Measurements from ENCODE around the gene RNF152.

Gene RNF152

DNA sequence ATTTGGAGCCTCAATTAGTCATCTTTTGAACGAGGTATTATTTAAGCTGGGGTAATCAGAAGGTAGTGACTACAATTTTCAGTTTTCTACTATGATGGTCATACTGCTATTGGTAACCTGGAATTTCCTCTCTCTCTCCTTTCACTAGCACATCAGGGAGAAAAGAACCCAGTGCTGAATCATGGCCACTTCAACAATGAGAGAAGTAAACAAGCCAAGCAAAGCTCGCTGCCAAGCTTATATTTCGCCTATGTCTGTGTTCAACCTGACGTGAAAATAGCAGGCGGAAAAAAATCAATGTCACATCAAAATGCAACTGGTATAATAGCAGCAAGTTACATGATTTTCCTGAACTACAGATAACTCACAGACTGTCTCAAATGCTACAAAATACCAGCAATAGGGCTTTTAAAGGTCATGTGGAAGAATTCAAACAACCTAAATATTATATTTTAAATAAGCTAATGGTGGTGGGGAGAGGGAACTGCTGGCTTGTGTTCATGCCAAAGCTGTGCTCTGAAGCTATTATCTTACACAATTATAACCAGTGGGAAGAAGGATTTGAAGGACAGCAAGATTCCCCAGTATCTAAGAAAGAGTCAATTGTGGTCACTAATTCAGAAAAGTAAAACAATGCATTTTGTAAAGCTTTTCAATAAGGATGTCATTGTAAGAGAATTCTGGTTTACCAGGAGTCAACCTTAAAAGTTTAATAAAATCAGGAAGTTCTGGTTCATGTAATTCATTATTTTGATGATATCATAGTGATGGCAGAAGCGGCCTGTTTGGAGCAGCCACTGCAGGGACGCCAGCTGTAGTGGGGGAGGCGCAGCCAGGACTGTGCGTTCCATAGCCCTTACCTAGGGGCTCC, 38.0 kb downstream of the RNF152 start:
- no peak for DNase-seq (ENCODE audit: low read depth in 2 of 2)

DNA sequence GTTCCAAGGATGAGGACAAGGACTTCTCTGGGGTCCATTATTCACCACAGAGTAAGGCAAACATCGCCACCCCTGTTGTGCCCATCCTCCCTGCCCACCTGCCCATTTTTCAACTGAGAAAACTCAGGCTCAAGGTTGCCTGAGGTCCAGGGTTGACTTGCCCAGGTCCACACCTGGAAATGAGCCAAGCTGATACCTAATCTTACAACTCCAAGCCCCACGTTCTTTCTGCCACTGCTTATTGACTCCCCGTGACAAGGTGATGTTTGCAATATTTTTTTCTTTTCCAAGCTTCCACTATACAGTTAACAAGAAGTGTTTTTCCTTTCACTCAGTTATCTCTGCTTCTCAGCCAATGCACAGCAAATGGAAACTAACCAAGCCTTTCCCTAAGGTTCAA, 39.0 kb downstream of the RNF152 start:
- DNase-seq (ENCODE audit: low read depth in 2 of 2): no peak

DNA sequence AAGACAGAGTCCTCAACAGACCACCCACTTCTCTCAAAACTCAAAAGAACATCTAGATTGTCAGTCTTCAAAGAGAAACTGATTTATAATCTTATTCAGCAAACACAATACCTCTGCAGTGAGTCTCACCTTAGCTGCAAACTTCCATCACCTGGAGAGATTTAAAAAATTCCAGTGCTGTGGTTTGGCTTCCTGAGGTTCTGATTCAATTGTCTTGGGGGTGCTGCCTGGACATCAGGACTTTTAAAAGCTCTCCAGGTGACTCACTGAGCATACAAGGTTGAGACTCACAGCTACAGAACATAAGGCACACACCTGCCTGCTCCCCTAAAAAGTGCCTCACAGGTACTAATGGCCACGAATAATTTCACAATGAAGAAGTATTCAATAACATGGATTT, 40.3 kb downstream of the RNF152 start:
- DNase-seq (ENCODE audit: low read depth in 2 of 2): no peak

DNA sequence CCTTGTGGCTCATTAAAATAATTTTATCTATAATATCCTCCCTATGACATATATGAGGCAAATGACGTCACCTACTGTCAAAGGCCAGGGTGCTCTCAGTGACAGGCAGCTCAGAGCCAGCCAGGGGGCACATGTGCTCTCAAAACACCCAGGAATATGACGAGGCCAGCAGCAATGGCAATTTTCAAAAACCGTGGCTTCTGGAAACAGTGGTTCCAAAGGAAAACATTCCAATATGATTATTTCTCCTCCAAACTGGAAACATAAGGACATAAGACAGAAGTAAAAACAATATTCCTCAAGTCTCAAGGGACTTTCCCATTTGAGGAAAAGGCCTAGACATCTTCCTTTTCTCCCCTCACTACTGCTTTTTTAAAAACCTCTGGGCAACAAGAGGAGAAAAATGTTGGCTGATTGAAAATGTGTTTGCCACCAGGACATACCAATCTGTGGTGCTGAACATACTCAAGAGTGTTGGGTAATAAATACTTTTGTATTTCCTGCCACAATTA, 40.8 kb downstream of the RNF152 start:
- DNase-seq (ENCODE audit: low read depth in 2 of 2): no peak

DNA sequence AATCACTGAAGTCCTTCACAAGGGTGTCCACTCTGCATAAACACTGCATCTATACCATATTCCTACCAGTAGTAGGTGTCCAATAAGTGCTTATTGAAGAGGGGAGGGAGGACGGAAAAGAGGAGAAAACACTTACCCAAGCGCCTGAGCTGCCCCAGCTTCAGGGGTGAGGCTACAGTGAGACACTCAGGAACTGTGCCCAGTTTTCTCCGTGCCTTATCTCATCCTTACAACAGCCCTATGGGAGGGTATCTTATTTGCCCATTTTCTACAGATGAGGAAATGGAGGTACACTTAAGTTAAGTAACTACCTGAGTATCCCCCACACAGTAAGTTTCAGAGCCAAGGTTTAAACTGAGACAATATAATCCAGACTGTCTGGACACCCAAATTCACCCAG, 41.5 kb downstream of the RNF152 start:
- no peak for DNase-seq (ENCODE audit: low read depth in 2 of 2)

DNA sequence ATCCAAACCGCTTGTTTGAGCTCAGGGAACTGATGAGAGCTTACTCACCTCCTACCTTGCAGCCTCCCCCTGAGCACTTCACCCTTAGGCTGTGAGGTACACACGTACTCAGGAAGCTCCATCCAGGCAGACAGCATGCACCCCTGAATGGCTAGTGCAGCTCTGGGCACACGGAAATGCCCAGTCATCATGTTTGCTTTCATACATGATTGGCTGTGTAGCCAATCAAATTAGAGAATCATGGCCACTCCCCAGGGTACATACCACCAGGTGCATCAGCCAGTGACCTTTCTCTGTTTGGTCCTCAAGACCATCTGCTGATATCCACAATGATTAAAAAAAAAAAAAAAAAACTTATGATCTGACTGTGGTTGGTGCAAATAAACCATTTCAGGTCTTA, 42.1 kb downstream of the RNF152 start:
- DNase-seq (ENCODE audit: low read depth in 2 of 2): no peak

DNA sequence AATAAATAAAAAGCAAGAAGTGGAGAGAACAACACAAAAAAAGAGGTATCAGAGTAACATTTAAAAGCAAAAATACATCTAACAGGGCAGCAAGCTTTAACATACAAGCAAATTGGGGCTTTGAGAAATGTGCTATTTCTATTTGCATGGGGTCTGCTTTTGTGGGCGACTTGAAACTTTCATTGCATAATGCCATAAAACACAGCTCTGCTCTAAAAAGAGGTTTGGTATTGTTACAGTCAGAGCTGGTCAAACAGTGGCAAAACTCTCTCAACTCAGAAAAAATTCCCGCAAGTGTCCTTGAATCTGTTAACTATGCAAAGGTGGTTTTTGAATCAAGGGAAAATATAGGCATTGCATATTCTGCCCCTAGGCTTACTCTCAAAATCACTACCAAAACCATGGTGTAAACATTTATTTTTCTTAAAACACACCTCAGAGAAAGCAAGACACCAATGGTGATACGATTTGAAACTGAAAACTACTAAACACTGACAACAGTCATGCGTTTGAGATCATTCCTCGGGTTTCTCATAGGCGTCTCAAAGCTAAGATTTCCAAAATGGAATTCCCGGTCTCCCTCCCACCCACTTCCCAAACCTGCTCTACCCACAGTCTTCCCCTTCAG, 45.5 kb downstream of the RNF152 start:
- no peak for DNase-seq (ENCODE audit: low read depth in 2 of 2)

DNA sequence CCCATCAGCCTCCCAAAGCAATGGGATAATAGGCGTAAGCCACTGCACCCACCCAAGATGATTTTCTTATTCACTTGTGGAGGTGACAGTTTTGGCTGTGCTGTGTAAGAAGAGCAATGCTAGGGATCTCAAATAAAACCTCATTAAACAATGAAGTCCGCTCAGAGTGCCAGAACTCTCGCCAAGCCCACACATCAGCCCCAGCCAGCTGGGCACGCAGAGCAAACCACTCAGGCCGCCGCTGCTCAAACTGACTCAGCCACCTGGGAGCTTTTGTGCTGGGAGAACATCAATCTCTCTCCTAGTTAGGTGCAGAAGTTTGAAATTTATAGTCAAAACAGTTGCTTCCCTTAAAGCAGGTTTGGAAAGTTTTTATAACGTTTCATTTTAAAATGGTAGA, 47.6 kb downstream of the RNF152 start:
- DNase-seq (ENCODE audit: low read depth in 2 of 2): no peak

DNA sequence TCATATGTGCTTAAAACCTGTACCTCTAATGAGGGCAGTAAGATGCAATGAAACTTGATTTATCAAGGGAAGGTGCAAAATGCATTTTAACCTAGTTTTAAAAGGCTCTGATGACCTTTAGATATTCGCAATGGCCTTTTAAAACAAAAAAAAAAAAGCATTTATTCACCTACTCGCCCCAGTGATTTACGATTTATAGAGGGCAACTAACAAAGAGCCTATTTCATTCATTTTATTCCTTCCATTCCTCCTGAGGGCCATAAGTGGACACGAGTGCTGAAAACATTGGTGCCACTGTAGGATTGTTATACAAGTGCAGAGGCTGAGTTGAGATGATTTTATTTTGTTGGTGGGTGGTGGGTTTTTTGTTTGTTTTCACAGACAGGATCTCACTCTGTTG, 48.1 kb downstream of the RNF152 start:
- DNase-seq (ENCODE audit: low read depth in 2 of 2): no peak

DNA sequence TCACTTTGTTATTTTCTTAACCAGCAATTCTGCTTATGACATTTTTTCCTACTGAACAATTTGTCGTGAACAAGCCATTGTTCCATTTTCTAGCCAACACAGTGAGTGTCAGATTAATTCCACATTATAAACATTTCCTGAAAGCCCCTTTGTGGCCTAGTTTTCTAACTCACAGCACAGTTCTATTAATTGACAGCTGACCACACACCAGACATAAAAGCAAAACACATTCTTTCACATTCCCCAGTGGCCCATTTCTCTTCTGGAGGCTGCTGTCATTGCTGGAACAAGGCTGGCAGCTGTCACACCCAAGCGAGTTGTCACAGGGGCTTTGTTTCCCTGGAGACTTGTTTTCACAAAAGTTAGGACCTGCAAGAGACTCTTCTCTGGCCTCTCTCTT, 50.7 kb downstream of the RNF152 start:
- no peak for DNase-seq (ENCODE audit: low read depth in 2 of 2)

DNA sequence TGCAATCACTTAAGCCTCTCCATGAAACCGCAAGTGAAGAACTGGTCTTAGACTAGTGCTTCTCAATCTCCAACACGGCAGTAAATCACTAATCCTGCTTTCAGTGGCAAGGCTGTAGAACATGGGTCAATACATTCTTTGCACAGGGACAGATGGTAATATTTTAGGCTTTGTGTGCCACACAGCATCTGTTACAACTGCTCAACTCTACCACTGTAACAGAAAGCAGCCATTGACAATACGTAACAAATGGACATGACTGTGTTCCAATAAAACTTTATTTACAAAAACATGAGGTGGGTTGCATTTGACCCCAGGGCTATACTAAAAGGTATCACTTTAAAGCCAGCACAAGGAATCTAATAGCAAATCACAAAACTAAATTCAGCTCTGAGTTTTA, 51.1 kb downstream of the RNF152 start:
- no peak for DNase-seq (ENCODE audit: low read depth in 2 of 2)

DNA sequence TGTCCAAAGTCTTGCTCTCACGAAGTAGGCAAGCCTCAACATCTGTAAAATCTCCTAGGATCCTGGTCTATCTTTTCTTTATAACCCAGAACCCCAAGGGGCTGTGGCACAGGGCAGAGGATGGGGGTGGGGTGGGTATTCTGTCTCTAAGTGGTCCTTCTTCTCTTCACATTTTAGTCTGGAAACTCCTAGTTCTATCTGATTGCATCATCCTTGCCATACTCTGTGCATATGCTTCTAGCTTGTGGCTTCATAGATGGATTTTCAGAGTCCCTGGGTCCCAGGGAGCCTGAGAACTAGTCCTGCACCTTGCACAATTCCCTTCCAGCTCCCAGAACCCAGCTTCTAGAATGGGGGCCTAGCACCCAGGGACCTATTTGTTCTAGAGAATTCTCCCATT, 52.5 kb downstream of the RNF152 start:
- no peak for DNase-seq (ENCODE audit: low read depth in 2 of 2)

DNA sequence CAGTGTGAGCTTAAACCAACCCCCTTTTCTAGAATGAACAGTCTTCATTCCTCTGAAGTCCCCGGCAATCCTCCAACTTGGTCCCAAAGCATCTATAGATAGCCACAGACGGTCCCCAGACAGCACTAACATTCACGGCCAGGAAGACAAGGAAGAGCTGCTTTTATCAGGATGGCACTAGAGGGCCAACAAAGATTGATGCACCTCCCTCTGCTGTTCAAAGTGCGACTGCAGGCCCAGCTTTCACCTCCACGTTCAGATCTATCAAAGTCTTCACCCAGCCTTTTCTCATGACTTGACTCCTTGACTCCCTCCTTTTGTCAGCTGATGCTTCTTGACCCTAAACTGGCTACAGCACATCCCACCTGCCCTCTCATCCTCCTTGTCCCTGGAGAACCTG, 54.3 kb downstream of the RNF152 start:
- DNase-seq (ENCODE audit: low read depth in 2 of 2): no peak

DNA sequence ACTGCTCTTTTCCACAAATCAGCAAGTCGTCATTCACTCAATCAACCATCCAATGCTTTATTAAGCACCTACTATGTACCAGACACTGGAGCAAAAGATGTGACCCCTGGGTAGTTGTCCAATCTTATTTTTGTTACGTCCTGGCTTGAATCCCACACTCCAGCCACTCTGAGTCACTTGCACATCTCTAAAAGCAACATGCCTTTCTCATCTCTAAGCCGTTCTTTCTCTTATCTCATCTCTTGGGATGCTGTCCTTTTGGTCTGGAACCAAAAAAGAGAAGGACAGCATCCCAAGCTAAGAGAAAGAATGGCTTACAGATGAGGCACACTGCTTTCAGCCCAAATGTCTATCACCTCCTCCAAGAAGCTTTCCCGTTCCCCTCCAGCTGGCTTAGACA, 58.8 kb downstream of the RNF152 start:
- DNase-seq (ENCODE audit: low read depth in 2 of 2): no peak

DNA sequence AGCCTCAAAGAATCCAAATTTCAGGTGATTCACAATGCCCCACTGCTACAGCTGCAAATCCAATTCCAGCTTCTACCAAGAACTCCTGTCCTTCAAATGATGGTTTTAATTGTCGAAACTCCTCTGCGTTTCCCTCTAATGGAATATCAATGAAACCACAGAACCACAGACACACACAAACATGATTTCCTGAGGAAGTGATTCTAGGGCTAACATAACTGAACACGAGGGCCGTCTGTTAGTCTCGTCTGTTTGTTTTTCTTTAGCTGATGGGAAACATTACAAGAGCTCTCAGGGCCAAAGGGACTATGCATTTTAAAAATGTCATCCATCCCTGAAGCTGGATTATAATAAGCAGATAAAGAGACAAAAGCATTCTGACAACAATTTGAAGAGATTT, 59.4 kb downstream of the RNF152 start:
- DNase-seq (ENCODE audit: low read depth in 2 of 2): no peak

DNA sequence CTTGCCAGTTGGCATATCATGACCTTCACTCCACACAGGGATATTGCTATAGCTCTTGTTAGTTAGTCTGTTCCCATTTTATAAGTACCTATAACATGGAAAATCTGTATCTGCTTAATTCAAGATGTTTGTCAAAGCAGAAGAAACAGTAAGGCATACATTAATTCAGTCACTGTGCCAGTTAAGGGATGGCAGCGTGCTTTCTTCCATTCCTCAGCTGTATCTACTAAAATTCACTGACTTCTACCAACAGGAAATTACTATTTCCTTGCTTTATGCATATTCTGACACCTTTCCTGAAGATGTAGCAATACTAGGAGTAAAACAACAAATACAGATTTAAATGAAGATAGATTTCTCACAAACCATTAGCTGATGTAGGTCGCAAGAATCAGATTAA, 59.9 kb downstream of the RNF152 start:
- DNase-seq (ENCODE audit: low read depth in 2 of 2): no peak

DNA sequence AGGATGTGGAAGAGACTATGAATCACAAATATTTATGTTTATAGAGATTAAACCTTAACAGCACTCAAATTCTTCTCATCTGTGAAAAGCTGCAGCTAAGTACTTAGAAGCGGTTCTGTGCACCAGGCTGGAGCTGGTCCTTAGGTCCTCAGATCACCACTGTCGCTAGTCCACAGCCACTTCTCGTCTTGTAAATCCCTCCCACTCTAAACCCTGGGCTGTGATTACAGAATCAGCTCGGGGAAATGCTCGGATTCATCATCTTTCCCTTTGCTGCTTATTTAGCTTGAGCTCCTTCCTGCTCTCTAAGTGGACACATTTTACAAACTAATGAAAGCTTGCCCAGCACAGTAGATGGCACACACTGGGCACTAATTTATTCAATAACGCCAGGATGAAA, 61.7 kb downstream of the RNF152 start:
- DNase-seq (ENCODE audit: low read depth in 2 of 2): no peak

DNA sequence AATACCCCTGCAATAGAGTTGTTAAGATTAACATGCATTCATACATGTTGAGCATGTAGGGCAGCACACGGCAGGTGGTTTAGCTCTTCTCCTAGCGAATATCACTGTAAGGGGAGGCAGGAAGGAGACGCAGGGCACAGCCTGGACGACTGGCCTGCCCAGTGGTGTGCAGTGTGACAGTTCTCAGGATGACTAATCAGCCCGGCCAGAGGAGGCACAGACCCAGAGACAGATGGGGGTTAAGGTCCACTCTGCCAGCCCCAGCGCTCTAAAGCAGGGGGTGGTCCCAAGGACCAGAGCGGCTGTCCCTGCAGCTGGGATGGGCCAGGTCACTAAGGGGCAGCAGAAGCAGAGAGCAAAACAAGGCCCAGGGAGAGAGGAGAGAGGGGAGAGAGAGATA, 63.7 kb downstream of the RNF152 start:
- DNase-seq (ENCODE audit: low read depth in 2 of 2): no peak

DNA sequence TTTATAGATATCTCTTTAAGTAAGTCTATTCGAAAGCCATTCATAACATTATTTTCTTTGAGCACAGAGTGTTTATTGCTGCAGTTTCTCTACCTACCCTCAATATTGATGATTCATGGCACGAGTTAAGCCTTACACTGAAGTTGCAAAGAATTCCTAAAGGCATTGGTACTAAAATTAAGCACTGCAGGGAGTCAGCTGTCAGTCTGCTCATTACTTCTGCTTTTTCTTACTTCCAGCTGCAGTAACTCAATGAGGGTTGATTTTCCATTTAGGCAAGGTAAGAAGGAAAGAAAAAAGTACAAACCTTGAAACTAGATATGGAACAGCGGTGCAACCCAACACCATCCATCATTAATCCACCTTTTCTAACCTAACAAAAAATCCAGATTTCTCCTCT, 65.2 kb downstream of the RNF152 start:
- no peak for DNase-seq (ENCODE audit: low read depth in 2 of 2)

DNA sequence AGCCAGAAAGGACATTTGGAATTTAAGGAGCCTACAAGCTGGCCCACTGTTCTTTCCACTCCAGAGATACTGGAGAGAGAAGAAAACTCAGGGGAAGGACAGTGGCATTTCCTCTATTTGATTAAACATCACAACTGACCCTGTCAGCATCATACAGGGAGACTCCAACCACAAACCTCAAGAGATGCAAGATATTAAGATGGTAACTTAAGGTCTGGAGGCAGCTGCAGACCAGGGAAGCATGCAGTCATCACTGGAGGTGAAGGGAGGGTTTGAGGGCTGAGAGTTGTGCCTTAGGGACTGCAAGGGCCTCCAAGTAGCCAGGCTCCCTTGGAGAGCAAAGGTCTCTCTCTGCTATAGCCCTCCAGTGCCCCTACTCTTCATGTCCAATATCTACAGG, 67.4 kb downstream of the RNF152 start:
- DNase-seq (ENCODE audit: low read depth in 2 of 2): no peak

DNA sequence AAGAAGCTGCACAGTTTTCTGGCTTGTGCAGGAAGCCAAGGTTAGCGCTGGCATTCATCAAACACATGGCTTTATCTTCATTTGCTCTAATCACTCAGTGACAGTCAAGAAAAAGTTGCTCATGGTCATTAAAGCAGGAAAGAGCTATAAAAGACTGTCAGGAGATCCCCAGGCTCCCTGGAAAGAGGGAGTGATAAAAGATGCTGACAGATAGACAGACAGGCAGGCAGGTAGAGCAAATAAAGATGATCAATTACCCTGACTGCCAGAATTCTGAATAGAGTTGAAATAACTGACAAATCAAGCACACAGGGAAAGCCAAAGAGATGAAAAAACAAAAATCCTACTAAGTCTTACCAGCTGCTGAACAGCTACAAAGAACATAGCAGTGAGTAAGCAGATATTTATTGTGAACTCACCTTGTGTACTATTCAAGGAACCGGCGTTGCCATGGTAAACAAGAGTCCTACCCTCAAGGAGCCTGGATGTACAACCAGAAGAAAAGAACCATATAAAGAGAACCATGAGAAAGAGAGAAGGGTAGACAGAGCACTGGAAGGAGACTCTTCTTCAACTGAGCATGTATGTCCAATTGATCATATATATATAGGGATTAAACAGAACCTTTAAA, 68.0 kb downstream of the RNF152 start:
- no peak for DNase-seq (ENCODE audit: low read depth in 2 of 2)

DNA sequence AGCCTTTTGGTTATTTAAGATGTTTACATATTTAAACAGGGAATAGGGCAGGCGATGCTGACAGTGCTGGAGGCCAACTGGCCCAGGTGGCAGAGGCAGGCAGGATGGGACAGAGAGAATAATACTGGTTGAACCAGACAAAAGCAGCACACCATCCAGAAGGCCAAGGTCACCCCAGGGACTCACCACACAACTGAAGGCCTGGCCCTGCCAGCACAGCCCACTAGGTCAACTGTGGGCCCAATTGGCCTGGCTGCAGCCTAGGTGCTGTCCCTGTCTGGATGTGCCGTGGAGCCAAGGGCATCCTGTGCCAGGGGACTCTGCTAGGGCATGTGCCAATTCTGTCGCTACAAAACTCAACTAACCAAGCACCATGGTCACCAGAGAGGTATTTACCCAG, 69.2 kb downstream of the RNF152 start:
- no peak for DNase-seq (ENCODE audit: low read depth in 2 of 2)

DNA sequence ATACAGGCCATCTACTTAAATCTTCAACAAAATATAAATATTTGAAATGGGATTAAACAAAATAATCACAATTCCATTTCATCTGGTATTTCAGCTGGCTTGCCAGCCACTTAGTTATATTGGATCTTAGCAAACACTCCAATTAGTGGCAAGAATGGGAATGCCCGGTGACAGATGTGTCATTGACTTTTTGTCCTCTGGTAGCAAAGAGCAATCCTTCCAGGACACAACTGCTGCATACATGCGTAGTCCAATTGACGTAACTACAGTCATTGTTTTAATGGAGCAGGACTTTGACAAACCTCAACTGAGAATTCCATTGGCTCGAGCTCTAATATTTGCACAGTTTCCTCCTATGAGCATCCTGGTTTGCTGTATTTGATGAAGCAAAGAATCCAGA, 69.9 kb downstream of the RNF152 start:
- DNase-seq (ENCODE audit: low read depth in 2 of 2): no peak

Measured in stimulated activated CD8-positive, alpha-beta memory T cell treated with anti-CD3 and anti-CD28 coated beads, Interleukin-2, amount 100 ng/mL, for 48 hours (primary cell).